DMS 273 (cell line): Measurements from ENCODE around the gene PLA2G2F.
A peak's percentile ranks its signal among the peaks of the same experiment; 100 is the strongest.

Source experiments
- DNase-seq: peaks from one replicate; lab custom pipeline; 2025; ENCODE audit not compliant: unreplicated experiment; lab: John Stamatoyannopoulos, UW

Gene PLA2G2F

DNA sequence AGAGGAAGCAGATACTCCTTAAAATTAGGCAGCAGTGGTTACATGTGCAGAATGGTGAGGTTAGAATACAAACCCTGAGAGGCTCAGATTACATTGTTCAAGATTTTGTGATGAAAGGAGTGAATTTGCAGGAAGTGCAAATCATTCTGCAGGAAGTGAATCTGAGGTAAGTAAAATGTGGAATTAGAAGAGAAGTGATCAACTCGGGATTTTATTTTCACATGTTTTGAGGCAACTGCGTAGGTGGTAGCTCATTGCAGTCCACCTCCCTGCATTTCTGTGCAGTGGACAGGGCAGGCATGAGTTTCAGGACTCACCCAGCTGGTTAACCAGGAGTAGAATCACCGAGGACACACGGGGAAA lies 49.3 kb downstream of the PLA2G2F start:
- DNase-seq = no peak

- no peak for DNase-seq
These were observed 50.5 kb downstream of the PLA2G2F start for GRCh38 chr1:20189664-20190063.

DNA sequence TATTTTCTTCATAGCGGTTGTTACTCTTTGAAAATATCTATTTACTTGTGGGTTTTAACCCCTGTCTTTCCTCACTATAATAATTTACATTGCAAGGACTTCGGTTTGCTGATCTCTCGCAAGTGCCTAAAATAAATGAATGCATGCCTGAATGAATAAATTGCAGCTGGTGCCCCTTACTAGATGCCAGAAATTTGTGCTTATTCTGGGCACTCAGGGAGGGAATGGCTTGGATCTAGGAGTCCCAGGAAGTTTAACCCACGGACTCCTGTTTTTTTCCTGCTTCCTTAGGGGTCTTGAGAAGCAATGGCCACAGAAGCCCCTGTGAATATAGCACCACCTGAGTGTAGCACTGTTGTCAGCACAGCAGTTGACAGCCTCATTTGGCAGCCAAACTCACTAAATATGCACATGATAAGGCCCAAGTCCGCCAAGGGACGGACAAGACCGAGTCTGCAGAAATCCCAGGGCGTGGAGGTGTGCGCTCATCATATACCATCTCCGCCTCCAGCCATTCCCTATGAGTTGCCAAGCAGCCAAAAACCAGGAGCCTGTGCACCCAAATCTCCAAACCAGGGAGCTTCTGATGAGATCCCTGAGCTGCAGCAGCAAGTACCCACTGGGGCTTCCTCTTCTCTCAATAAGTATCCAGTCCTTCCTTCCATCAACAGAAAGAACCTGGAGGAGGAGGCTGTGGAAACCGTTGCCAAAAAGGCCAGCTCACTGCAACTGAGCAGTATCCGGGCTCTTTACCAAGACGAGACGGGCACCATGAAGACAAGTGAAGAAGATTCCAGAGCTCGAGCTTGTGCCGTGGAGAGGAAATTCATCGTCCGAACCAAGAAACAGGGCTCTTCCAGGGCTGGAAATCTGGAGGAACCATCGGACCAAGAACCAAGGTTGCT lies 51.4 kb downstream of the PLA2G2F start:
- no peak for DNase-seq

GRCh38 chr1:20191266-20191825 lies 52.2 kb downstream of the PLA2G2F start:
- peak; percentile 72 for DNase-seq

DNA sequence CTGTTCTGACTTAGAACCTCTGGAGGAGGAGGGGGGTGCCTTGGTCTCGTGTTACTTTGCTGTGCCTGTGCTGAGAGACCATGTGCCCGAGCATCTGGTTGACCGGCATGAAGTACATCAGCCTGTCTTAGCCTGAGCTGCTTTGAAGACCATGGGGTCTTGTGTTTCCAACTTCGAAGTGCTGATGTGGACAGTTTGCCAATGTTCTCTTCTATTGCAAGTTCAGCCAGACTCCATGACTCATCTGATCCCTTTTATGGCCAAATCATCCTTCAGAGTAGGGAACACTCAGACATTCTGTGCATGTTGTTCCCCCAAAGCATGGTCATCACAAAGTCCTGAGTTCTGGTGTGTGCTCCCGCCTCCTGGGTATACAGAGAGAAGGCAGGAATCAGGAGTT lies 53.2 kb downstream of the PLA2G2F start:
- DNase-seq = peak; percentile 40

GRCh38 chr1:20192871-20193411 lies 53.8 kb downstream of the PLA2G2F start:
- DNase-seq = no peak

DNA sequence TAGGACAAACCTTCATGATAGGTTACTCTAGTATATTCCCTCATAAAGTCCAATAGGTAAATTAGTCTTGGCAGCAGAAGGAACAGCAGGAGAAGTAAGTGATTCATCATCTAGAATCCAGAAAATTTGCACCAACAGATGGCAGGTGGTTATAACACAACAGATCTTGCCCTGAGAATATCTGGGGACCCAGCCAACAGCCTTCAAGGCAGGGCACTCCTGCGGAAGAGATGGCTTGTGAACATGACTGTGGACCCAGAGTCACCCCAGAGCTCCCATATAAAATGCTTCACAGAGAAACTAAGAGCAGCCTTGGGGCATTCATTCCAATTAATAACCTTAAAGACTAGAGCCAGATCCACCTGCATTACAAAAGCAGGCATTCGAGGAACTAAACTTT lies 55.1 kb downstream of the PLA2G2F start:
- peak; percentile 98 for DNase-seq

DNA sequence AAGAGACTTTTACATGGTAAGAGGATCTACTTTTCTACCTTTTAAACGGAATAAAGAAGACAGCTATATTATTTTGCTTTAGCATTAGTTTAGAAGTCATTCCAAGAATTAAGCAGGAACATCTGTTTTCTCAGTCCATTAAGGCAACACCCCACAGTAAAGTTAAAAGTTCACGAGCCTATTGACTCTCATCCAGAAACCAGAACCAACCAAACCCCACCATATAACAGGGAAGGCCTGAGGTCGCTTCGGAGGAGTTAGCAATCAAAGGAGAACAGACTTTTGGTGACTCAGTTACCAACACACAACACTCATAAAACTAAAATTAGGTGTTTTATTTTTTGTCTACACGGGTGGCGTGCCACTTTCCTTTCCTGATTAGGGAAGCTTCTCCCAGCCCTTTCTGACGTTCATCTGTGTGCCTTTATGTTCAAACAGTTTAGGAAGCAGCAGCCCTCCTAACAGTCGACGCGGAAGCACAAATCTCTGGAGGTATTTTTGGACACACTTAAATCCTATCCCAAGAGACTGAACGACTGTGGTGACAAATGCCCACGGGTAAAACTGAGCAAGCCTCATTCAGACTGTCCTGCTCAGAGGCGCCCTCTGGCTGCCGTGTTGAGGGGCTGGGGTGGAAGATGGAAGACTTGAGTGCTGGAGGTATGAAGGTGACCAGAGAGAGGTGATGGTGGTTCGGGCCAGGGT lies 55.8 kb downstream of the PLA2G2F start:
- peak; percentile 84 for DNase-seq

- no peak for DNase-seq
These were observed 56.3 kb downstream of the PLA2G2F start for GRCh38 chr1:20195462-20195780.

DNA sequence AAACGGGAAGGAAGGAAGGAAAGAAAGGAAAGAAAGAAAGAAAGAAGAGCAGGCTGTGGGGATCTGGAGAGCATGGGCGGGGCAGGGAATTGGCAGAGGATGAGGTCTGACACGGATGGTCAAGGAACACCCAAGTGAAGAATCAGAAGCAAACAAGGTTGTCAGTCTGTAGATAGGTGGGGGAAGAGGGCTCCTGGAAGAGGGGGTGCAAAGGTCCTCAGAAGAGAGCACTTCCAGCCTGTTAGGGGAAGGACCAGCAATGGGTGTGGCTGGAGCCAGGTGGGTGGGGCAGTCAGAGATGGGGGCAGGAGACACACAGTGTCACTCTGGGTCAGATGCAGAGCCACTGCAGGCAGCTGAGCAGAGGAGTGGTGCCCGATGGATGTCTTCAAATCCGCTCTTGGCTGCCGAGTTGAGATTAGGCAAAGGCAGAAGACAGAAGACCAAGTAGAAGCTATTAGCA lies 58.2 kb downstream of the PLA2G2F start:
- no peak for DNase-seq

DNA sequence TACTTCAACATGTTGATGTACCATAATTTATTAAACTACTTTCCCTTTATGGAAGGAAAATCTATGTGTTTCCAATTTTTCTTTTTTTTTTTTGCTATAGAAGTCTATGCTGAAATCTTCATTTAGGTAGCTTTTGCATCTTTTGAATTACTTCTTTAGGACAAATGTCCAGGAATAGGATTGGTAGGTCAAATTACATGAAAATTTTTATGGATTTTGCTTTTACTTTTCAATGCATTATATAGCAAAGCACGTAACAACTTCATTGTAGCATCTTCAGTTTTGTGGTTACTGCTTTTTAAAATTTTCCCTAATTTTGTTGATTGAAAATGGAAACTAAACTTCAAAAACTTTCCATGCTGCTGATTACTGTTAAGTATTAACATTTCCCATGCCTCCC lies 59.2 kb downstream of the PLA2G2F start:
- DNase-seq = no peak

GRCh38 chr1:20198918-20199317 lies 59.8 kb downstream of the PLA2G2F start:
- no peak for DNase-seq

GRCh38 chr1:20199403-20199802 lies 60.3 kb downstream of the PLA2G2F start:
- no peak for DNase-seq

GRCh38 chr1:20199840-20200239 lies 60.7 kb downstream of the PLA2G2F start:
- DNase-seq = no peak
